Measurements from ENCODE around the gene DUSP22. TPM values are rescaled to one million over a fixed set of nuclear protein-coding genes. Genes with fewer than 3 reads are reported as not detected.

Gene DUSP22
- polyA plus RNA-seq, 2 of the 4 experiments (the other 2 are of a cell fraction) = 6.2 to 11.3 TPM

DNA sequence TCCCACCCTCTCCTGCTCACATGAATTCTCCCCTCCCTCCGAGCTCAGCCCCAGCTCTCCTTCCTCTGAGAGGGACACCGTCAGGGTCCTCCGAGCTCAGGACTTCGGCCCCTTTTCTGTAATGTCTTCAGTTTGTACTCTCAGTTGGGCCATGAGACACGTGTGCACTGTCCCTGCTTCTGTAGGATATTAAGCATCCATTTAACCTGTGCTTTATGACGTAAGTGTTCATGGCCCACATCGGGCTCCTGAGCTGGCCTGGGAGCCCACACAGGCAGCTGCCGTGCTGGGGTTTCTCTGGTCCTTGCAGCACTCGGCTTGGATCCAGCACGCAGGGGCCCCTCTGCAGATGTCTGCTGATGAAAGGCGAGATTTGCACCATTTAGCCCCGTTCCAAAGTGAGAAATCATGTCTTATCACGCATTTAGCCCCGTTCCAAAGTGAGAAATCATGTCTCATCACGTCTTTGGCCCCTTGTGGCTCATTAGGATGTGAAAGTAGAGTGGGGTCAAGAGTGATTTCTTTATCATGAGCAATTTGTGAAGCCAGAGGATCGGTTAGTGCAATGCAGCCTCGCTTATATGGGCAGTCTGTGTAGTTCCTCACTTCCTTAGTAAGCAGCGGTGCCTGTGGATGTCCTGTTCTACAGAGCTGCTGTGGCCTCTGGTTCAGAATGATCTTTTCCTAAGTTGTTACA lies 25.3 kb downstream of the DUSP22 start (continued):
- no peak for TF ChIP-seq ZC3H11A (IDR thresholded peaks at IDR 0.05)
- TF ChIP-seq RCOR1 (IDR thresholded peaks at IDR 0.05; ENCODE audit: low read depth, low read length) = no peak
- no peak for TF ChIP-seq PBX3 (IDR thresholded peaks at IDR 0.05)

DNA sequence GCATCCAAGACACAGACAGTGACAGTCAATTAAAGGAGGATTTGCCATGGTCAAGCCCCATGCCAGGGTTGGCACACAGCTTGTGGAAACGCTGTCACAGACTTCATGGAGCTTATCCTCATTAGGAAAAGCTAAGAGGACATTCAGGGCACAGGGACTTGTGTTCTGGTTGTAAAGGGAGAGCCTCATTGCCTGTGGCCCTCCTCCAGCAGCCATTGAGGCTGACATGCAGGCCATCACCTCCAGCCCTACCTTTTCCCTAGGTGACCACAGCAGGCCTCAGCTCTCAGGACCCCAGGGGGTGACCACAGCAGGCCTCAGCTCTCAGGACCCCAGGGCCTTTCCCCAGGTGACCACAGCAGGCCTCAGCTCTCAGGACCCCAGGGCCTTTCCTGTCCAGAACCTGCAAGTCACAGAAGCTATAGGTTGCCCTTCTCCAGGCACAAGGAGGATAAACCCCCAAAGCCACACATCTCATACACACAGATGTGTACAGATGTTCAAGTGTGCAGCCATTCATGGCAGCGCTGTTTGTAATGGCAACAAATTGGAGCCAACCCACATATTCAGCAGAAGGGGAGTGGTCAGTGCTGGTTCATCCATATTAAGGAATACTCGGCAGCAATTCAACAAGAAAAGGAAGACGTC lies 26.1 kb downstream of the DUSP22 start:
- no peak overlapping the region for H3K27ac ChIP-seq
- ATAC-seq (no peak), DNase-seq (ENCODE audit: low read depth in 1 of 2, low spot score in 1 of 2) (no peak), FAIRE-seq (no peak)
- H3K9me3 ChIP-seq = no peaks in the 10 kb centered on the region
- H3K4me1 ChIP-seq = no peaks in the 10 kb centered on the region
- H3K4me2 ChIP-seq = no peak overlapping the region
- TF ChIP-seq MAX (IDR thresholded peaks at IDR 0.05) (no peak), JUN (IDR thresholded peaks at IDR 0.05) (no peak), ZSCAN20 (CRISPR knock-in tag; IDR thresholded peaks at IDR 0.05) (no peak), POLR2AphosphoS2 (conservative IDR thresholded peaks at IDR 0.05; ENCODE audit: low read length) (no peak), FOXS1 (CRISPR knock-in tag; IDR thresholded peaks at IDR 0.05) (no peak), EHF (CRISPR knock-in tag; IDR thresholded peaks at IDR 0.05) (no peak), SREBF2 (IDR thresholded peaks at IDR 0.05) (no peak), HOXB13 (CRISPR knock-in tag; IDR thresholded peaks at IDR 0.05; ENCODE audit: low read depth) (no peak), RARB (CRISPR knock-in tag; IDR thresholded peaks at IDR 0.05) (no peak), NR3C1 (IDR thresholded peaks at IDR 0.05) (no peak), RFX5 (IDR thresholded peaks at IDR 0.05) (no peak), ATOH8 (CRISPR knock-in tag; IDR thresholded peaks at IDR 0.05; ENCODE audit: low read depth) (no peak), RCOR1 (IDR thresholded peaks at IDR 0.05; ENCODE audit: low read depth, low read length) (no peak), HOXB5 (CRISPR knock-in tag; IDR thresholded peaks at IDR 0.05) (no peak)
- TF ChIP-seq, protein P1, sequence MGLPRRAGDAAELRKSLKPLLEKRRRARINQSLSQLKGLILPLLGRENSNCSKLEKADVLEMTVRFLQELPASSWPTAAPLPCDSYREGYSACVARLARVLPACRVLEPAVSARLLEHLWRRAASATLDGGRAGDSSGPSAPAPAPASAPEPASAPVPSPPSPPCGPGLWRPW (IDR thresholded peaks at IDR 0.05) = no peak
- TF ChIP-seq, protein P2, sequence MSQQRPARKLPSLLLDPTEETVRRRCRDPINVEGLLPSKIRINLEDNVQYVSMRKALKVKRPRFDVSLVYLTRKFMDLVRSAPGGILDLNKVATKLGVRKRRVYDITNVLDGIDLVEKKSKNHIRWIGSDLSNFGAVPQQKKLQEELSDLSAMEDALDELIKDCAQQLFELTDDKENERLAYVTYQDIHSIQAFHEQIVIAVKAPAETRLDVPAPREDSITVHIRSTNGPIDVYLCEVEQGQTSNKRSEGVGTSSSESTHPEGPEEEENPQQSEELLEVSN (IDR thresholded peaks at IDR 0.05; ENCODE audit: borderline replicate concordance, low read depth) = no peak
- TF ChIP-seq, protein P3, sequence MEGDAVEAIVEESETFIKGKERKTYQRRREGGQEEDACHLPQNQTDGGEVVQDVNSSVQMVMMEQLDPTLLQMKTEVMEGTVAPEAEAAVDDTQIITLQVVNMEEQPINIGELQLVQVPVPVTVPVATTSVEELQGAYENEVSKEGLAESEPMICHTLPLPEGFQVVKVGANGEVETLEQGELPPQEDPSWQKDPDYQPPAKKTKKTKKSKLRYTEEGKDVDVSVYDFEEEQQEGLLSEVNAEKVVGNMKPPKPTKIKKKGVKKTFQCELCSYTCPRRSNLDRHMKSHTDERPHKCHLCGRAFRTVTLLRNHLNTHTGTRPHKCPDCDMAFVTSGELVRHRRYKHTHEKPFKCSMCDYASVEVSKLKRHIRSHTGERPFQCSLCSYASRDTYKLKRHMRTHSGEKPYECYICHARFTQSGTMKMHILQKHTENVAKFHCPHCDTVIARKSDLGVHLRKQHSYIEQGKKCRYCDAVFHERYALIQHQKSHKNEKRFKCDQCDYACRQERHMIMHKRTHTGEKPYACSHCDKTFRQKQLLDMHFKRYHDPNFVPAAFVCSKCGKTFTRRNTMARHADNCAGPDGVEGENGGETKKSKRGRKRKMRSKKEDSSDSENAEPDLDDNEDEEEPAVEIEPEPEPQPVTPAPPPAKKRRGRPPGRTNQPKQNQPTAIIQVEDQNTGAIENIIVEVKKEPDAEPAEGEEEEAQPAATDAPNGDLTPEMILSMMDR (IDR thresholded peaks at IDR 0.05) = no peak
- CTCF ChIA-PET = no interaction called here
- no peak overlapping the region for H3K4me3 ChIP-seq
- WGBS (ENCODE audit: missing lambda C conversion rate) = 59% methylated on average over 4 of the region's 4 CpGs
- POLR2A ChIA-PET = no interaction called here
